PC-3 (cell line): ENCODE measurements around the gene IKBIP.

Experiments used
- EZH2 ChIP-seq: fragments of 300-600 bp; sonication (generic); IDR thresholded peaks from one replicate; pipeline ENCODE4 v1.6.1; 2017; ENCODE audit warnings: antibody characterized with exemption, mild to moderate bottlenecking, low read length; ENCODE audit not compliant: unreplicated experiment
- TF ChIP-seq, protein P1 (sequence below): fragments of 300-600 bp; sonication (generic); conservative IDR thresholded peaks from 2 replicates; pipeline ENCODE4 v1.5.1; 2017; ENCODE audit warnings: antibody characterized with exemption, low read depth, mild to moderate bottlenecking, low read length

DNA sequence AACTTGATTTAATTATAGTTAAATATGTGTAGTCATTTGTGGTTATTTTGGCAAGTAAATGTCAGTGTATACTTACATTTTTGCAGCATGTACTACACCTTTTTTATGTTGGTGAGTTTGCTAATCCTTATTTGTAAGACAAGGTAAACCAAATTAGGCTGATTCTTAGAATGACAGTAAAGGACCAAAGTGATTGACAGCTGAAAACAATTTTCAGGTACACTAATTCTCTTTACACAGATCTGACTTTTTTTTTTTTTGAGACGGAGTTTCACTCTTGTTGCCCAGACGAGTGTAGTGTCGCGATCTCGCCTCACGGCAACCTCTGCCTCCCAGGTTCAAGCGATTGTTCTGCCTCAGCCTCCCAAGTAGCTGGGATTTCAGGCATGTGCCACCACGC lies 42.7 kb downstream of the IKBIP start:
- no peak for TF ChIP-seq EZH2
- TF ChIP-seq, protein P1, sequence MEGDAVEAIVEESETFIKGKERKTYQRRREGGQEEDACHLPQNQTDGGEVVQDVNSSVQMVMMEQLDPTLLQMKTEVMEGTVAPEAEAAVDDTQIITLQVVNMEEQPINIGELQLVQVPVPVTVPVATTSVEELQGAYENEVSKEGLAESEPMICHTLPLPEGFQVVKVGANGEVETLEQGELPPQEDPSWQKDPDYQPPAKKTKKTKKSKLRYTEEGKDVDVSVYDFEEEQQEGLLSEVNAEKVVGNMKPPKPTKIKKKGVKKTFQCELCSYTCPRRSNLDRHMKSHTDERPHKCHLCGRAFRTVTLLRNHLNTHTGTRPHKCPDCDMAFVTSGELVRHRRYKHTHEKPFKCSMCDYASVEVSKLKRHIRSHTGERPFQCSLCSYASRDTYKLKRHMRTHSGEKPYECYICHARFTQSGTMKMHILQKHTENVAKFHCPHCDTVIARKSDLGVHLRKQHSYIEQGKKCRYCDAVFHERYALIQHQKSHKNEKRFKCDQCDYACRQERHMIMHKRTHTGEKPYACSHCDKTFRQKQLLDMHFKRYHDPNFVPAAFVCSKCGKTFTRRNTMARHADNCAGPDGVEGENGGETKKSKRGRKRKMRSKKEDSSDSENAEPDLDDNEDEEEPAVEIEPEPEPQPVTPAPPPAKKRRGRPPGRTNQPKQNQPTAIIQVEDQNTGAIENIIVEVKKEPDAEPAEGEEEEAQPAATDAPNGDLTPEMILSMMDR, result no peak
